HepG2 (cell line): ENCODE data around the gene RAP1GAP2. TPM values are rescaled to one million over a fixed set of nuclear protein-coding genes. Genes with fewer than 3 reads are reported as not detected.
A peak's percentile ranks its signal among the peaks of the same experiment; 100 is the strongest.

ENCODE experiments used
- ATAC-seq: fragments of 200-7000 bp; cut with Tn5 transposase; 3 replicates; pipeline ENCODE4 v1.9.1; 2020; ENCODE audit warnings: mild to moderate bottlenecking, moderate library complexity
- BruUV-seq: library from RNA; stranded (reverse); fragments of 400-500 nt; replicated peaks from 2 replicates; lab custom pipeline; 2021; lab: Mats Ljungman, UMichigan
- CTCF ChIA-PET: fragments of 300-600 bp; formaldehyde crosslinking; extraction: SDS; loops from one replicate; lab custom pipeline; 2021; ENCODE audit warnings: low total read pairs, inconsistent platforms, low intra/inter-chr PET ratio; lab: Yijun Ruan, JAX
- POLR2A ChIA-PET: fragments of 350-600 bp; sonication (Branson Sonifier 250); formaldehyde crosslinking; loops from one replicate; lab custom pipeline; 2020; ENCODE audit warnings: antibody characterized with exemption, inconsistent platforms; lab: Yijun Ruan, JAX
- DNase-seq: peaks from one replicate; pipeline ENCODE4 v3.0.0-alpha.2; 2015; ENCODE audit warnings: low spot score
- FAIRE-seq: peaks from 3 replicates; lab custom pipeline; 2011; peaks lifted over from hg19 to GRCh38; lab: Jason Lieb, UNC
- H2AFZ ChIP-seq: one replicate; pipeline ENCODE4 v1.6.1; 2011; ENCODE audit warnings: low read length, inconsistent platforms
- H3K27ac ChIP-seq: fragments of 300-600 bp; 3 replicates; pipeline ENCODE4 v1.8.0; 2011; ENCODE audit warnings: mixed run types, mild to moderate bottlenecking, mixed read lengths, low read length, inconsistent platforms; ENCODE audit not compliant: insufficient read depth; ENCODE audit errors: extremely low read length
- H3K27me3 ChIP-seq, 2 experiments: fragments of 200-600 bp in 1 of 2; 2 replicates in 1 of 2; 3 replicates in 1 of 2; pipeline versions ENCODE4 v1.6.0 to v1.8.0; 2011; ENCODE audit warnings: low read length in 2 of 2, mild to moderate bottlenecking in 2 of 2, moderate library complexity in 2 of 2, inconsistent platforms in 1 of 2; ENCODE audit not compliant: insufficient read depth in 2 of 2, control insufficient read depth in 1 of 2
- H3K36me3 ChIP-seq, 2 experiments: fragments of 200-600 bp in 1 of 2; replicated peaks in 1 of 2; 2 replicates in 1 of 2; 3 replicates in 1 of 2; pipeline versions ENCODE4 v1.5.1 to v1.8.0; 2011; ENCODE audit warnings: low read length in 2 of 2, inconsistent platforms in 1 of 2; ENCODE audit not compliant: insufficient read depth in 2 of 2, control insufficient read depth in 1 of 2
- H3K4me1 ChIP-seq: 2 replicates; pipeline ENCODE4 v1.5.1; 2012; ENCODE audit warnings: low read length, inconsistent platforms; ENCODE audit not compliant: insufficient read depth
- H3K4me2 ChIP-seq: 2 replicates; pipeline ENCODE4 v1.6.0; 2011; ENCODE audit warnings: low read depth, low read length, inconsistent platforms
- H3K4me3 ChIP-seq, 3 experiments: fragments of 200-600 bp in 1 of 3; sonication (generic), shearing (Covaris generic) in 1 of 3; replicated peaks in 1 of 3; 2 replicates each; pipeline ENCODE4 v1.5.1; 2011 to 2016; ENCODE audit warnings: low read length in 3 of 3, inconsistent platforms in 2 of 3, low read depth in 2 of 3, mild to moderate bottlenecking in 2 of 3, control low read depth in 1 of 3, mixed read lengths in 1 of 3; ENCODE audit not compliant: insufficient read depth in 1 of 3
- H3K79me2 ChIP-seq: one replicate; pipeline ENCODE4 v1.6.1; 2011; ENCODE audit warnings: low read length, inconsistent platforms; ENCODE audit not compliant: insufficient read depth
- H3K9ac ChIP-seq: 2 replicates; pipeline ENCODE4 v1.6.0; 2011; ENCODE audit warnings: mild to moderate bottlenecking, low read depth, low read length, inconsistent platforms; ENCODE audit not compliant: insufficient read depth
- H3K9me3 ChIP-seq: 2 replicates; pipeline ENCODE4 v1.5.1; 2012; ENCODE audit warnings: mild to moderate bottlenecking, low read length
- H4K20me1 ChIP-seq: 2 replicates; pipeline ENCODE4 v1.6.0; 2011; ENCODE audit warnings: inconsistent platforms, mild to moderate bottlenecking, low read length, moderate library complexity; ENCODE audit not compliant: insufficient read depth
- CREB1 ChIP-seq, 2 experiments: fragments of 450-650 bp in 1 of 2; IDR thresholded peaks; 2 replicates each; pipeline ENCODE4 v1.6.1; 2016 to 2017; ENCODE audit warnings: control low read depth in 1 of 2, mild to moderate bottlenecking in 1 of 2, missing compliant biosample characterization in 1 of 2, missing genetic modification characterization in 1 of 2
- HIC2 ChIP-seq: sonication (generic); formaldehyde crosslinking; IDR thresholded peaks from 2 replicates; pipeline ENCODE4 v1.9.0; 2022; ENCODE audit warnings: low read depth, missing genetic modification reagents
- HNRNPL ChIP-seq: fragments of 200-400 bp; formaldehyde crosslinking; IDR thresholded peaks from 2 replicates; pipeline ENCODE4 v1.6.1; 2017; ENCODE audit warnings: mild to moderate bottlenecking, low read depth, low read length
- PRDM10 ChIP-seq: sonication (generic); formaldehyde crosslinking; IDR thresholded peaks from 2 replicates; pipeline ENCODE4 v1.4.0; 2020; ENCODE audit warnings: low read depth, missing genetic modification reagents
- WGBS: methylation state at CpG from one replicate; pipeline ENCODE4 v1.1.6; 2017; ENCODE audit warnings: low lambda C conversion rate; 5-methylcytosine and 5-hydroxymethylcytosine counted together
- in situ Hi-C: cut with HindIII; loops from 2 replicates; pipeline ENCODE4 v1.10.0; 2017; ENCODE audit warnings: low pct_unique_long_range_greater_than_20kb; ENCODE audit not compliant: extremely low pct_ligation_motif_present
- intact Hi-C: fragments of 100-400 bp; cut with micrococcal nuclease; formaldehyde crosslinking; loops from one replicate; pipeline ENCODE4 v1.10.0; 2022; ENCODE audit not compliant: unreplicated experiment
- polyA plus RNA-seq, 8 experiments: library from polyadenylated mRNA; depleted of rRNA in 3 of 8; stranded (reverse) in 7 of 8; unstranded in 1 of 8; fragments of >200 nt; fragmentation: Illumina TruSeq in 4 of 8; extraction: Trizol in 4 of 8; gene quantifications; 2 replicates each; pipeline versions ENCODE4 v1.2.1 to v1.2.3, GENCODE V29; 2011 to 2016; ENCODE audit warnings: low read depth in 4 of 8, missing spikeins in 1 of 8, mixed read lengths in 1 of 8; ENCODE audit not compliant: insufficient read depth in 1 of 8
- total RNA-seq, 5 experiments: library from RNA; depleted of rRNA; stranded (reverse); fragments of >200 nt; fragmentation: Illumina TruSeq; extraction: Trizol; gene quantifications; 2 replicates each; pipeline ENCODE4 v1.2.3, GENCODE V29; 2016; ENCODE audit warnings: low read depth in 1 of 5

RAP1GAP2 gene
- total and polyA plus RNA-seq, 2 of the 13 experiments (the other 11 are each of a cell fraction or from before 2014, with no cell fraction given), result 10.9 to 12.0 TPM

GRCh38 chr17:3004150-3004801 lies 208.0 kb downstream of the RAP1GAP2 start:
- intact Hi-C loops (no loop called here), in situ Hi-C loops (no loop called here)
- Histone ChIP-seq H3K4me3 (no peak overlapping the region; a peak in 1 of 6 replicates), H3K79me2 (no peaks in the 10 kb centered on the region), H3K4me2 (peak overlapping the region; percentile 48), H3K27me3 (no peaks in the 10 kb centered on the region), H4K20me1 (no peaks in the 10 kb centered on the region), H2AFZ (no peak overlapping the region), H3K9ac (peak overlapping the region; percentile 2; the same call in 1 of the 2 replicates), H3K36me3 (peaks cover 15 to 27% of the 10 kb centered on the region in 2 experiments), H3K9me3 (no peaks in the 10 kb centered on the region)
- peak; percentile 78 for DNase-seq
- FAIRE-seq, result no peak
- BruUV-seq, result no TSS peak
- CTCF ChIA-PET, result no interaction called here
- ATAC-seq, result peak; percentile 63
- TF ChIP-seq HIC2 (CRISPR knock-in tag) (0 out of 2 replicates have a peak, but pooled peaks have one; percentile 27), HNRNPL (peak; percentile 90; the same call in 1 of the 2 replicates), CREB1 (IDR thresholded peaks at IDR 0.05) (no peak), CREB1 (CRISPR knock-in tag; IDR thresholded peaks at IDR 0.05) (peak; percentile 68), PRDM10 (CRISPR knock-in tag) (no peak)
- TF ChIP-seq, all 625 proteins: peak for 3
- 56% methylated on average over 16 of the region's 36 CpGs for WGBS
- POLR2A ChIA-PET, result no interaction called here
- Histone ChIP-seq H3K4me1 (peaks cover 15% of the 10 kb centered on the region), H3K27ac (peak overlapping the region; percentile 42)
